Natural killer cell (primary cell): Measurements from ENCODE around the gene METTL16. TPM values are rescaled to one million over a fixed set of nuclear protein-coding genes. Genes with fewer than 3 reads are reported as not detected.

Source experiments
- ATAC-seq, 3 donors: fragments of 150-1000 bp in 2 of 3; fragments of 200-7000 bp in 1 of 3; cut with Tn5 transposase; 1 replicate in 1 of 3; 2 replicates in 2 of 3; pipeline ENCODE4 v1.10.0; 2021; ENCODE audit warnings: mild to moderate bottlenecking in 2 of 3, moderate library complexity in 2 of 3
- DNase-seq, 2 donors: peaks; one replicate each; pipeline versions ENCODE4 v3.0.0 to v3.0.0-alpha.2; 2013 to 2021; ENCODE audit warnings: mixed read lengths in 1 of 2
- H3K27ac ChIP-seq: one replicate; pipeline ENCODE4 v1.5.1; 2013; ENCODE audit warnings: mild to moderate bottlenecking, low read length
- H3K27me3 ChIP-seq: one replicate; pipeline ENCODE4 v1.6.1; 2013; ENCODE audit warnings: low read length; ENCODE audit not compliant: control insufficient read depth, insufficient read depth
- H3K36me3 ChIP-seq: one replicate; pipeline ENCODE4 v1.6.1; 2013; ENCODE audit warnings: low read length; ENCODE audit not compliant: control insufficient read depth, insufficient read depth
- H3K4me1 ChIP-seq: one replicate; pipeline ENCODE4 v1.6.1; 2013; ENCODE audit warnings: low read length; ENCODE audit not compliant: control insufficient read depth, insufficient read depth
- H3K4me3 ChIP-seq: one replicate; pipeline ENCODE4 v1.5.1; 2013; ENCODE audit warnings: low read length
- H3K9me3 ChIP-seq: one replicate; pipeline ENCODE4 v1.6.1; 2013; ENCODE audit warnings: low read length; ENCODE audit not compliant: control insufficient read depth, insufficient read depth
- H3K27ac Mint-ChIP-seq, 2 donors: one replicate each; pipeline ENCODE4 v1.8.0; 2022; ENCODE audit warnings: mild to moderate bottlenecking in 2 of 2, mixed read lengths in 2 of 2, moderate library complexity in 1 of 2
- H3K27me3 Mint-ChIP-seq, 2 donors: one replicate each; pipeline ENCODE4 v1.8.0; 2022; ENCODE audit warnings: low read depth in 2 of 2, mixed read lengths in 2 of 2
- H3K36me3 Mint-ChIP-seq: one replicate; pipeline ENCODE4 v1.8.0; 2022; ENCODE audit warnings: mixed read lengths
- H3K4me1 Mint-ChIP-seq, 2 donors: one replicate each; pipeline ENCODE4 v1.8.0; 2022; ENCODE audit warnings: mixed read lengths in 2 of 2
- H3K4me3 Mint-ChIP-seq: one replicate; pipeline ENCODE4 v1.8.0; 2022; ENCODE audit warnings: mild to moderate bottlenecking, moderate library complexity, mixed read lengths
- H3K9me3 Mint-ChIP-seq, 2 donors: one replicate each; pipeline ENCODE4 v1.8.0; 2022; ENCODE audit warnings: mixed read lengths in 2 of 2
- CTCF ChIP-seq: fragments of 200-600 bp; IDR thresholded peaks from one replicate; pipeline ENCODE4 v1.8.0; 2022; ENCODE audit warnings: antibody characterized with exemption
- WGBS: methylation state at CpG from one replicate; pipeline ENCODE4 v1.1.7; 2013; ENCODE audit warnings: missing lambda C conversion rate; ENCODE audit not compliant: insufficient coverage; 5-methylcytosine and 5-hydroxymethylcytosine counted together
- intact Hi-C: fragments of 100-400 bp; cut with micrococcal nuclease; formaldehyde crosslinking; loops from one replicate; pipeline ENCODE4 v1.14.2; 2022
- total RNA-seq, 4 donors: library from RNA; stranded (reverse); fragments of 120-200 nt in 1 of 4; gene quantifications; one replicate each; pipeline versions ENCODE4 v1.2.3 to v1.2.4, GENCODE V29; 2013 to 2022

The METTL16 gene
- total RNA-seq, 3 donors from 2014 or later (not counting 1 experiment from before 2014, with no cell fraction given) = 27.9 to 36.9 (median 32.0) TPM

DNA sequence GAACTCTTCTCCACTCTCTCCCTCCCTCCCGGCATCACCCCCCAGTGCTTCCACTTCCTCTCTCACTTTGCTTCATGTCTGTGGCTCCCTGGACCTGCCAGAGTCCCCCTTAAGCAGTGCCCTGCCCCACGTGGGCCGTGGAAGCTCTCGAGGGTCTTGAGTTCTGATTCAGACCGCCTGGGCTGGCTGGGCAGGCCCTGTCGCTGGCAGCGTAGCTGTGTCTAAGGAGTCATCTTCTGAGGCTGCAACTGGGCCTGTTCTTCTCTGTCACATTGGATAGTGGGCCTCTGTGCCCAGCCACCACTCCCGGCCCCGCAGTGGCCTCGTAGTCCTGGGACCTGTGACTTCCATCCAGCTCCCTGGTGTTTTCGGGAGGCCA lies 141.5 kb downstream of the METTL16 start:
- Mint-ChIP-seq H3K9me3 (no peaks in the 10 kb centered on the region), H3K4me3 (no peak overlapping the region), H3K27ac (no peak overlapping the region), H3K36me3 (no peaks in the 10 kb centered on the region), H3K4me1 (no peaks in the 10 kb centered on the region), H3K27me3 (no peaks in the 10 kb centered on the region)
- Histone ChIP-seq H3K4me1 (no peaks in the 10 kb centered on the region), H3K27me3 (no peaks in the 10 kb centered on the region), H3K4me3 (no peak overlapping the region), H3K9me3 (no peaks in the 10 kb centered on the region), H3K36me3 (peaks cover 4% of the 10 kb centered on the region), H3K27ac (no peak overlapping the region)
- no peak for TF ChIP-seq CTCF
- DNase-seq (no peak), ATAC-seq (no peak)
- intact Hi-C loops = no loop called here
- 96% methylated on average over 11 of the region's 11 CpGs for WGBS

- Histone ChIP-seq H3K4me3 (no peak overlapping the region), H3K36me3 (peaks cover 6% of the 10 kb centered on the region), H3K4me1 (no peaks in the 10 kb centered on the region), H3K27me3 (no peaks in the 10 kb centered on the region), H3K9me3 (no peaks in the 10 kb centered on the region), H3K27ac (no peak overlapping the region)
- WGBS = 92% methylated on average over 20 of the region's 20 CpGs
- intact Hi-C loops = no loop called here
- no peak overlapping the region for H3K27ac Mint-ChIP-seq
- DNase-seq (no peak), ATAC-seq (no peak)
- H3K27me3 Mint-ChIP-seq = no peaks in the 10 kb centered on the region
- no peaks in the 10 kb centered on the region for H3K4me1 Mint-ChIP-seq
- no peak for TF ChIP-seq CTCF
- H3K36me3 Mint-ChIP-seq = no peaks in the 10 kb centered on the region
- no peaks in the 10 kb centered on the region for H3K9me3 Mint-ChIP-seq
- no peak overlapping the region for H3K4me3 Mint-ChIP-seq
These were observed 142.0 kb downstream of the METTL16 start for GRCh38 chr17:2369551-2370210.

DNA sequence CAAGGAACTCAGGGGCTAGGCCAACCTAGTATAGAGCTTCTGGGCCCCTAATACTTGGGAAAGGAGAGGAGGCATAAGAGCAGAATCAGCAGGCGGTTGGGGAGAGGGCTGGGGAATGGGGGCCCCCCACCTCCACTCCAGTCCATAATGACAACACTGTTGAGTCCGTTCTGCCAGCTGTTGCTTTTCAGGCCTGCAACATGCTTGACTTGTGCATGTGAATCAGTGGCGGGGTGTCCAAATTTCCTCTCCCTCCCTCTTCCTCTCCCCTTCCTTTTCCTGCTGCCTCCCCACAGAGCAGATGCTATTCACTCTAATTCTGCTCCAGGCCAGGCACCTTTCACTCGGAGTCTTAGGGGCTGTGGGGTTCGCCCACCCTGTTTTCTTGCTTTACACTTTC lies 142.6 kb downstream of the METTL16 start:
- Histone ChIP-seq H3K4me3 (no peak overlapping the region), H3K4me1 (no peaks in the 10 kb centered on the region), H3K27ac (no peak overlapping the region), H3K9me3 (no peaks in the 10 kb centered on the region), H3K36me3 (peaks cover 6% of the 10 kb centered on the region), H3K27me3 (no peaks in the 10 kb centered on the region)
- Mint-ChIP-seq H3K9me3 (no peaks in the 10 kb centered on the region), H3K27ac (no peak overlapping the region), H3K36me3 (no peaks in the 10 kb centered on the region), H3K4me3 (no peak overlapping the region), H3K27me3 (no peaks in the 10 kb centered on the region), H3K4me1 (no peaks in the 10 kb centered on the region)
- DNase-seq (no peak), ATAC-seq (no peak)
- intact Hi-C loops = no loop called here
- TF ChIP-seq CTCF = no peak
- WGBS = 89% methylated on average over 5 of the region's 5 CpGs

GRCh38 chr17:2368359-2368758 lies 143.3 kb downstream of the METTL16 start:
- Histone ChIP-seq H3K4me3 (no peak overlapping the region), H3K27ac (no peak overlapping the region), H3K4me1 (no peaks in the 10 kb centered on the region), H3K9me3 (no peaks in the 10 kb centered on the region), H3K27me3 (no peaks in the 10 kb centered on the region), H3K36me3 (peaks cover 9% of the 10 kb centered on the region)
- H3K36me3 Mint-ChIP-seq = no peaks in the 10 kb centered on the region
- no peak overlapping the region for H3K4me3 Mint-ChIP-seq
- TF ChIP-seq CTCF = no peak
- intact Hi-C loops = no loop called here
- no peaks in the 10 kb centered on the region for H3K4me1 Mint-ChIP-seq
- H3K9me3 Mint-ChIP-seq = no peaks in the 10 kb centered on the region
- H3K27me3 Mint-ChIP-seq = no peaks in the 10 kb centered on the region
- ATAC-seq = no peak
- no peak overlapping the region for H3K27ac Mint-ChIP-seq
- no peak for DNase-seq
- 97% methylated on average over 7 of the region's 8 CpGs for WGBS
